NCI-H2029 treated with DMSO at 0.1 percent for 48 hours (cell line): ENCODE results near the gene TYK2.
"Not testable (repeated sequence)": the region's sequence is repeated elsewhere in the genome, so short reads cannot be mapped to it uniquely, and the experiment has no call there.

Experiments used
- DNase-seq: peaks from one replicate; lab custom pipeline; 2025; lab: John Stamatoyannopoulos, UW

TYK2 gene

GRCh38 chr19:10407096-10407495, 26.7 kb upstream of the TYK2 start:
- DNase-seq, result no peak

GRCh38 chr19:10406191-10406590, 25.8 kb upstream of the TYK2 start:
- DNase-seq, result no peak

GRCh38 chr19:10404888-10405820, 24.8 kb upstream of the TYK2 start:
- DNase-seq, result no peak

GRCh38 chr19:10403137-10404021, 23.0 kb upstream of the TYK2 start, which contains the start of gene CDC37:
TSS of gene CDC37 (minus strand) at chr19:10403542. CDS start at chr19:10403479, 63 bp downstream.
- peak; percentile 84 for DNase-seq

GRCh38 chr19:10402441-10403038, 22.2 kb upstream of the TYK2 start:
- DNase-seq, result no peak

GRCh38 chr19:10399878-10400277, 19.5 kb upstream of the TYK2 start:
- no peak for DNase-seq

GRCh38 chr19:10399340-10399739, 19.0 kb upstream of the TYK2 start:
- DNase-seq, result not testable (repeated sequence)

GRCh38 chr19:10398819-10399218, 18.4 kb upstream of the TYK2 start:
- DNase-seq, result no peak

- no peak for DNase-seq
These were observed 15.5 kb upstream of the TYK2 start for GRCh38 chr19:10395917-10396316.

GRCh38 chr19:10395436-10395835, 15.1 kb upstream of the TYK2 start:
- no peak for DNase-seq

- DNase-seq, result no peak
These were observed 14.6 kb upstream of the TYK2 start for GRCh38 chr19:10395003-10395402.

- DNase-seq, result no peak
These were observed 12.8 kb upstream of the TYK2 start for GRCh38 chr19:10393137-10393536.

- DNase-seq, result no peak
These were observed 11.7 kb upstream of the TYK2 start for GRCh38 chr19:10392120-10392519.

GRCh38 chr19:10390652-10391286, 10.4 kb upstream of the TYK2 start:
- peak; percentile 24 for DNase-seq

GRCh38 chr19:10389863-10390262, 9.5 kb upstream of the TYK2 start:
- DNase-seq, result no peak

GRCh38 chr19:10388957-10389356, 8.6 kb upstream of the TYK2 start:
- DNase-seq, result peak; percentile 74

GRCh38 chr19:10384580-10384979, 4.2 kb upstream of the TYK2 start:
- no peak for DNase-seq

GRCh38 chr19:10383223-10383499, 2.8 kb upstream of the TYK2 start:
- not testable (repeated sequence) for DNase-seq

GRCh38 chr19:10379880-10380312, 476 bp downstream of the TYK2 start:
- DNase-seq, result no peak

GRCh38 chr19:10378124-10378523, 2.2 kb downstream of the TYK2 start:
- DNase-seq, result no peak

GRCh38 chr19:10377140-10377640, 3.2 kb downstream of the TYK2 start:
- not testable (repeated sequence) for DNase-seq

GRCh38 chr19:10374931-10375330, 5.4 kb downstream of the TYK2 start:
- DNase-seq, result no peak
